DMS 273 (cell line): Measurements from ENCODE around the gene KIF17.
A peak's percentile ranks its signal among the peaks of the same experiment; 100 is the strongest.

Experiments
- DNase-seq: peaks from one replicate; lab custom pipeline; 2025; ENCODE audit not compliant: unreplicated experiment; lab: John Stamatoyannopoulos, UW

Gene KIF17

DNA sequence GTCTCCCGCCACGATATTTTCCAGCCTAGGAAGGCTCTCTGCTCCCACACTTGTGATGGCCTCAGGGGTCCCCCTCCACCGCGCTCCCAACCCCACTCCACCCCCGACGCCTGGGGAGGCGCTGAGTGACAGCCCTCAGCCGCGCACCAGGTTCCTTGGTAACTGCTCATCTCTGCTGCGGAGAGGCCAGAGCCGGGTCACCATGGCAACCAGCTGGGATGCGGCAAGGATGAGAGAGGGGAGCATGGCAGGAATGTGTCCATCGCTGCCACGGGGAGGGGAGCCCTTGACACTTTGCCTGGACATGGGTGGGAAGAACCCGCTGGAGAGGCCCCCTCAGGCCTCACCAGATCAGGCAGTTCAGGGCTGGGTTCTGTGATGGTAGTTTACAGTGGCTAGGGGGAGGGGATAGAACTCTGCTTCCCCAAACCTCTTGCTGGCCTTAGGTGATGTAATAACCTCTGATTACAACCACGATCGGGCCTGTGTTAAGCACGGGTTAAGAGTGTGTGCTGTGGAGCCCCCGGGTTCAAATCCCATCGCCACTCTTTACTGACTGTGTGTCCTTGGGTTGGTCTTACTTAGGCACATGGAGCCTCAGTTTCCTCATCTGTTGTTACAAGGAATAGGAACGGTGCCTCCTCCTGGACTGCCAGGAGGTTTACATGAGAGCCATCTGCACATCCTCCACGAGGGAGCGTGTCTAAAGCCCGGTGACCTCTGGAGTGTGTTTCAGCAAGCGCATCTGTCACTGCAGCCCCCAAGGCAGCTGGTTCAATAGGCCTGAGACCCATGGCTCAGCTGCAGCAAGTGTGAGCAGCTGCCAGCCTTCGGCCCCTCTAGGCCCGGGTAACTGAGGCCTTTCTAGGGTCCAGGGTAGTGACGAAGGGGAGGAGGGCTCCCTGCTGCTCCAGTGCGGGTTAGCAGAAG, 6.3 kb downstream of the KIF17 start:
- peak; percentile 82 for DNase-seq

GRCh38 chr1:20710469-20711284, 7.1 kb downstream of the KIF17 start:
- DNase-seq = no peak

DNA sequence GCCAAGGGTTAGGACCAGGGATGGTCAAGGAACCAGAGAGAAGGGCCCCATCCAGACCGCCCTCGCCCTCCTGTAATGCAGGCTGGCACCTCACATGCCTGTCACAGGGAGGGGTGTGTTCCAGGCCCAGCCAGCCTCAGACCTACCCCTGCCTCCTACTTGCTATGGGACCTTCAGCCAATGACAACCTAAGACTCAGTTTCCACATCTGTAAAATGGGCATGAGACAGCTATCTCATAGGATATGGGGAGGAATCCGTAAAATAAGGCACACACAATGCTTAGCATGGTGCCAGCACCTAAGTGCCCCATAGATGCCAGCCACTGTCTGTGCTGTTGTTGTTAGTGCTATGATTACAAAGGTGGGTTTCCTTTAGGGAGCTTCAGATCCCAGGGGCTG, 7.9 kb downstream of the KIF17 start:
- DNase-seq = no peak

DNA sequence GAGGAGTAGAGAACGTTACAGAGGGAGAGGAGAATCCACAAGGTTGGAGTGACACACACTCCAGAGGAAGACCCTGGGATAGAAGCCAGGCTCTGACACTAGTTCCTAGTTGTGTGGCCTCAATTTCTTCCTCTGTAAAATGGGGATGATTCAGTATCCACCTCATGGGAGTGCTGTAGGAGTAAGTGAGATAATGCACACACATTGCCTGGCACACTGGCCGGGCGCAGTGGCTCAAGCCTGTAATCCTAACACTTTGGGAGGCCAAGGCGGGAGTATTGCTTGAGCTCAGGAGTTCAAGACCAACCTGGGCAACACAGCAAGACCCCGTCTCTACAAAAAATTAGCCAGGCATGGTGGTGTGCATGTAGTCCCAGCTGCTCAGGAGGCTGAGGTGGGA, 8.9 kb downstream of the KIF17 start:
- DNase-seq = no peak

DNA sequence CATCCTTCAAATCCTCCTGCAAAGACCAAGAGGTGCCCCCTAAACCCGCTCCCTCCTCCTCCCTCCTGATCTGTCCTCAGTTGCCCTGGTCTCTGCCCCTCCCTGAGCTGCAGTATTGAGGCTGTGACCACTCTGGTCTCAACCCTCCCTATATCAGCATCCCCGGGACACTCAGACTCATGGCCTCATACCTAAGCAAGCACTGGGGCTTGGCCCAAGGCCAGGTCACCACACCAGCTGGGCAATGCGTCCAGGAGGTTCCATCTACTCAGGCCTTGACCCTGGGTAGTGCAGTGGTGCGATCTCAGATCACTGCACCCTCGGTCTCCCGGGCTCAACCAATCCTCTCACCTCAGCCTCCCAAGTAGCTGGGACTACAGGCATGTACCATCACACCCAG, 9.8 kb downstream of the KIF17 start:
- DNase-seq = no peak

DNA sequence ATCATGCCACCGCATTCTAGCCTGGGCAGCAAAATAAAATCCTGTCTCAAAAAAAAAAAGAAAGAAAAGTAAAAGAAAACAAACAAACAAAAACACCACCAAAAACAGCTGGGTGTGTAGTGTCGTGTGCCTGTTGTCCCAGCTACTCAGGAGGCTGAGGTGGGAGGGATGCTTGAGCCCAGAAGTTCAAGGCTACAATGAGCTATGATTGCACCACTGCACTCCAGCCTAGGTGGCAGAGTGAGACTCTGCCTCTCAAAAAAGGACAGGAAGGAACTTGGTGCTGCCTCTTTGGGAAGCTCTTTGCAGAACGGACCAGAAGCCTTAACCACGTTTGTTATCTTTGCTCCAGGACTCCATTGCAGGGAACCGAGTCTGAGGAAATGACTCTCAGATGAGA, 11.0 kb downstream of the KIF17 start:
- DNase-seq = no peak

- DNase-seq = peak; percentile 59
Observed at GRCh38 chr1:20705203-20705755, 12.5 kb downstream of the KIF17 start.

DNA sequence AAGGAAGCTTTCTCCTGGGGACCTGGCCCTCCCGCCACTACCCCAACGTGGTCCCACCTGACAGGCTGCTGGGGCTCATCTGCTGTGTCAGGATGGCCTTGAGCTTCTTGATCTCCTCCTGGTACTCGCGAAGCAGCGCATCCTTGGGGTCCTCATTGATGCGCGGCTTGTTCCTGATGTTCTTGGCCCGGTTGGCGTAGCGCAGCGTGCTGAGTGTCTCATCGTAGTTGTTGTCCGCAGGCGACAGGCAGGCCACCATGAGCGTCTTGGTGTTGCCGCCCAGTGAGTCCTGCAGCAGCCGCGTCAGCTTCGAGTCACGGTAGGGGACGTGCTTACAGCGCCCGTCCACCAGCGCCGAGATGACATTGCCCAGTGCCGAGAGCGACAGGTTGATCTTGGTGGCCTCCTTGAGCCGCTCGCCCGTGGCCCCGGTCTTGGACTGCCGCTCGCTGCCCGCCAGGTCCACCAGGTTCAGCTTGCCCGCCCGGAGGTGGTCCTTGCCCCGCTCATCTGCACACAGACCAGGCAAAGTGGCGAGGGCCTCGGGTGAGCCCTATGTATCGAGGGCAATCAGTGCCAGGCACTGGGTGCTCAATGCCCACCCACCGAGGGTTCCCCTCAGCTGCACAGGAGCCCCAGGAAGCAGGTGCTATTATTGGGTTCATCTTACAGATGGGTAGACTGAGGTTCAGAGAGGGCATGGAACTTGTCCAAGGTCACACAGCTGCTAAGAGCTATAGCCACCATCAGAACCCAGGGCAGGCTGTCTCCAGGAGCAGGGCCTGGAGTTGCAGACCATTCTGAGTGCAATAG, 13.2 kb downstream of the KIF17 start:
- no peak for DNase-seq

- no peak for DNase-seq
Observed at GRCh38 chr1:20703124-20703756, 14.6 kb downstream of the KIF17 start.

DNA sequence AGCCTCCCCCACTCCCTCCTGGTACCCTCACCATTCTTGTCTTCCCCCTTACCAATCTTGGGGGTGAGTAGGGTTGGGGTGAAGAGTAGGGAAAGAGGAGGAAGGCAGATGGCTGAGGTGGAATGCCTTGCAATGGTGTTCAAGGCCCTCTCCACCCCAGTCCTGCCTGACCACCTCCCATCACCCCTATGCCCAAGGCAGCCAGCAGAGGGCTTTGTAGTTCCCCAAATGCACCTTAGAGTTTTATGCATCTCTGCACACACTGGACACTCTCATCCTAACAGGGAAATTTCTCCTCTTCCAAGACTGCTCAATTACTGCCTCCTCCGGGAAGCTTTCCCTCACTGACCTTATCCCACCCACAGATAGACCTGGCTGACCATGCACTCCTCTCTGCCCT, 15.4 kb downstream of the KIF17 start:
- DNase-seq = peak; percentile 44

DNA sequence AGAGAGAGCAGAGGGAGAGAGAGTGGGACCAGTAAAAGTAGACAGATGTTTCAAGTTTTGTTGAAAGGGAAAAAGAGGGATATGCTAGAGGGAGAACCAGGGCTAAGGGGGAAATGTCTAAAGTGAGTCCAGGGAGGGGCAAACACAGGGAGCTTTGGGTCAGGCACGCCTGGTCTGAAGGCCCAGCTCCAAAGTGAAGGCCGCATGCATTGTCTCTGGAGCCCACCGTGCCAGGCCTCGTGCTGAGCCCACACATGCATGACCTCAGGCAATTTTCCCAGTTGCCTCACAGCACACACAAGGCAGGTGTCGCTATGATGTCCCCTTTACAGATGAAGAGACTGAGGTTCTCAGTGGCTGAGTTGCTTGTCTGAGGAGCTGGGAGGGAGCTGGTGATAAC, 16.0 kb downstream of the KIF17 start:
- DNase-seq = no peak

DNA sequence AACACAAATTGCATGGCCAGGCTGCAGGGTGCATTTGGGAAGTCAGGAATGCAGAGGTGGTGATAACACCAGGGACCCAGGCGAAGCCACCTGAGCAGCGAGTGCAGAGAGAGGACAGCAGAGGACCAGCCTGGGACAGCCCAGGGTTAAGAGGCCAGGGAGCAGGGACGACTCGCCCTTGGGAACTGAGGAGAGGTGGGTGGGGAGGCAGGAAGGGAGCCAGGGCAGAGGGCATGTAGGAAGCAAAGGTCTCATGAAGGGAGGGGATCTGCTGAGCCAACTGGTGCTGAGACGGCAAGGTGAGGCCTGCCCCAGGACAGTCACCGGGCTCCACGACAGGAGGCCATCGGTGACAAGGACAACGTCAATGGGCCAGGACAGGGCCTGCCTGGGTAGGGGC, 16.4 kb downstream of the KIF17 start:
- DNase-seq = no peak

GRCh38 chr1:20700636-20701215, 17.1 kb downstream of the KIF17 start:
- DNase-seq = no peak

GRCh38 chr1:20699558-20699957, 18.2 kb downstream of the KIF17 start:
- DNase-seq = no peak

GRCh38 chr1:20698195-20698910, 19.5 kb downstream of the KIF17 start:
- DNase-seq = no peak

DNA sequence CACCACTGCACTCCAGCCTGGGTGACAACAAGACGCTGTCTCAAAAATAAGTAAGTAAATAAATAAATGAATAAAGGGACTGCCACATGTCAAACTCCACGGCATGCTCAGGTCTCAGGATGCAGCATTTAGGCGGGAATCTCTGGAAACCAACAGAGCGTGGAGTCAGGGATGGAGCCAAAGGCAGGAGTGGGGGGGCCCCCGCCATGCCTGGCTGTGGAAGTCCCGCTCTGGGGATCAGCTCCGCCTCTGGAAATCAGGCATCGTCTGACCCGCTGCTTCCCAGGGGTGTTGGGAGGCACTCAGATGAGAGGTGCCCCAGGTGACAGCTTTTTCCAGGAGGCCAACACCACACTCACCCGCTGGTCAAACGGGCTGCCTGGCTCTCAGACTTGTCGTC, 20.2 kb downstream of the KIF17 start:
- no peak for DNase-seq

GRCh38 chr1:20696397-20697333, 21.1 kb downstream of the KIF17 start:
- DNase-seq = peak; percentile 97

GRCh38 chr1:20695515-20695914, 22.3 kb downstream of the KIF17 start:
- no peak for DNase-seq
